PC-3 (cell line): ENCODE measurements around the gene NPSR1. TPM values are rescaled to one million over a fixed set of nuclear protein-coding genes. Genes with fewer than 3 reads are reported as not detected.

Experiments used
- ATAC-seq: fragments of 200-7000 bp; cut with Tn5 transposase; 2 replicates; pipeline ENCODE4 v1.9.1; 2020; ENCODE audit warnings: mild to moderate bottlenecking, moderate library complexity
- BruUV-seq: library from RNA; stranded (reverse); fragments of 400-500 nt; replicated peaks from 2 replicates; lab custom pipeline; 2021; lab: Mats Ljungman, UMichigan
- CTCF ChIA-PET: fragments of 300-600 bp; sonication (Branson Sonifier 250); formaldehyde crosslinking; loops from one replicate; lab custom pipeline; 2022; ENCODE audit warnings: antibody characterized with exemption; lab: Charles Lee
- POLR2A ChIA-PET: fragments of 300-600 bp; sonication (Branson Sonifier 250); formaldehyde crosslinking; loops from one replicate; lab custom pipeline; 2022; ENCODE audit warnings: antibody characterized with exemption; ENCODE audit not compliant: unreplicated experiment; lab: Charles Lee
- DNase-seq: peaks from one replicate; pipeline ENCODE4 v3.0.0-alpha.2; 2015
- H2AFZ ChIP-seq: fragments of 300-600 bp; sonication (generic); 2 replicates; pipeline ENCODE4 v1.6.0; 2016; ENCODE audit warnings: antibody characterized with exemption, low read length
- H3F3A ChIP-seq: fragments of 300-600 bp; sonication (generic); one replicate; pipeline ENCODE4 v1.6.0; 2017; ENCODE audit warnings: antibody characterized with exemption, low read length, control low read depth, mild to moderate bottlenecking; ENCODE audit not compliant: unreplicated experiment
- H3K27ac ChIP-seq: fragments of 300-600 bp; sonication (generic); 2 replicates; pipeline ENCODE4 v1.5.1; 2016; ENCODE audit warnings: mild to moderate bottlenecking, low read length
- H3K27me3 ChIP-seq: fragments of 300-600 bp; sonication (generic); 2 replicates; pipeline ENCODE4 v1.6.1; 2016; ENCODE audit warnings: low read length, mixed read lengths
- H3K36me3 ChIP-seq: fragments of 300-600 bp; sonication (generic); 2 replicates; pipeline ENCODE4 v1.6.1; 2016; ENCODE audit warnings: low read depth, mixed run types, low read length, mixed read lengths
- H3K4me1 ChIP-seq: fragments of 300-600 bp; sonication (generic); 2 replicates; pipeline ENCODE4 v1.5.1; 2016; ENCODE audit warnings: low read length; ENCODE audit not compliant: insufficient read depth
- H3K4me2 ChIP-seq: fragments of 300-600 bp; sonication (generic); 2 replicates; pipeline ENCODE4 v1.6.0; 2016; ENCODE audit warnings: low read length
- H3K4me3 ChIP-seq: fragments of 300-600 bp; sonication (generic); 2 replicates; pipeline ENCODE4 v1.5.1; 2016; ENCODE audit warnings: mild to moderate bottlenecking, low read length, mixed read lengths
- H3K79me2 ChIP-seq: fragments of 300-600 bp; sonication (generic); 2 replicates; pipeline ENCODE4 v1.6.1; 2017; ENCODE audit warnings: low read length, mixed read lengths
- H3K9ac ChIP-seq: fragments of 300-600 bp; sonication (generic); 2 replicates; pipeline ENCODE4 v1.6.0; 2016; ENCODE audit warnings: mild to moderate bottlenecking, low read length
- H3K9me2 ChIP-seq: fragments of 300-600 bp; sonication (generic); replicated peaks from 2 replicates; pipeline ENCODE4 v1.6.1; 2016; ENCODE audit warnings: mixed run types, low read length, mixed read lengths
- H3K9me3 ChIP-seq: fragments of 300-600 bp; sonication (generic); 2 replicates; pipeline ENCODE4 v1.6.1; 2016; ENCODE audit warnings: low read length, mixed read lengths
- H4K20me1 ChIP-seq: fragments of 300-600 bp; sonication (generic); 2 replicates; pipeline ENCODE4 v1.6.1; 2016; ENCODE audit warnings: low read length, mixed read lengths
- CTCF ChIP-seq: fragments of 300-600 bp; sonication (generic); conservative IDR thresholded peaks from 2 replicates; pipeline ENCODE4 v1.5.1; 2017; ENCODE audit warnings: antibody characterized with exemption, low read depth, mild to moderate bottlenecking, low read length
- EZH2 ChIP-seq: fragments of 300-600 bp; sonication (generic); IDR thresholded peaks from one replicate; pipeline ENCODE4 v1.6.1; 2017; ENCODE audit warnings: antibody characterized with exemption, mild to moderate bottlenecking, low read length; ENCODE audit not compliant: unreplicated experiment
- EZH2phosphoT487 ChIP-seq: fragments of 300-600 bp; sonication (generic); IDR thresholded peaks from 2 replicates; pipeline ENCODE4 v1.6.1; 2018; ENCODE audit warnings: mild to moderate bottlenecking, antibody characterized with exemption, low read length, borderline replicate concordance
- intact Hi-C: fragments of 100-400 bp; cut with micrococcal nuclease; formaldehyde crosslinking; loops from 2 replicates; pipeline ENCODE4 v1.9.0; 2023
- total RNA-seq: library from RNA; depleted of rRNA; stranded (reverse); fragments of >200 nt; gene quantifications from 2 replicates; pipeline ENCODE4 v1.2.3, GENCODE V29; 2014

Gene NPSR1
- total RNA-seq, 1 experiment from 2014 or later: not detected

GRCh38 chr7:34848670-34849069 is 190.7 kb downstream of the NPSR1 start:
- TF ChIP-seq CTCF: no peak
- no peak for TF ChIP-seq EZH2
- TF ChIP-seq EZH2phosphoT487: no peak

GRCh38 chr7:34849163-34849960 is 191.3 kb downstream of the NPSR1 start:
- Histone ChIP-seq H3F3A (no peaks in the 10 kb centered on the region), H4K20me1 (no peaks in the 10 kb centered on the region), H3K27me3 (no peaks in the 10 kb centered on the region), H3K4me1 (peaks cover 9% of the 10 kb centered on the region), H3K4me3 (no peak overlapping the region), H3K9me3 (no peaks in the 10 kb centered on the region), H3K9me2 (no peaks in the 10 kb centered on the region), H3K36me3 (no peaks in the 10 kb centered on the region), H3K9ac (no peak overlapping the region), H2AFZ (no peak overlapping the region), H3K4me2 (no peak overlapping the region), H3K27ac (no peak overlapping the region), H3K79me2 (no peaks in the 10 kb centered on the region)
- intact Hi-C loops: no loop called here
- ATAC-seq (no peak), DNase-seq (peak; percentile 32)
- CTCF ChIA-PET: no interaction called here
- TF ChIP-seq EZH2phosphoT487: no peak
- no peak for TF ChIP-seq EZH2
- TF ChIP-seq CTCF: no peak
- BruUV-seq: no TSS peak
- POLR2A ChIA-PET: no interaction called here

More at GRCh38 chr7:34848670-34849069, 190.7 kb downstream of the NPSR1 start:
- intact Hi-C loops: no loop called here
- no peaks in the 10 kb centered on the region for H3K9me3 ChIP-seq
- no peaks in the 10 kb centered on the region for H3K27me3 ChIP-seq
- DNase-seq (no peak), ATAC-seq (no peak)
- H3F3A ChIP-seq: no peaks in the 10 kb centered on the region
- no peaks in the 10 kb centered on the region for H3K9me2 ChIP-seq
- no peak overlapping the region for H2AFZ ChIP-seq
- POLR2A ChIA-PET: no interaction called here
- no peak overlapping the region for H3K27ac ChIP-seq
- H3K4me1 ChIP-seq: peaks cover 9% of the 10 kb centered on the region
- no peaks in the 10 kb centered on the region for H3K36me3 ChIP-seq
- H3K79me2 ChIP-seq: no peaks in the 10 kb centered on the region
- no peaks in the 10 kb centered on the region for H4K20me1 ChIP-seq
- no peak overlapping the region for H3K9ac ChIP-seq
- CTCF ChIA-PET: no interaction called here
- H3K4me3 ChIP-seq: no peak overlapping the region
- BruUV-seq: no TSS peak
- H3K4me2 ChIP-seq: no peak overlapping the region

GRCh38 chr7:34849986-34850385 is 192.0 kb downstream of the NPSR1 start:
- Histone ChIP-seq H3K27me3 (no peaks in the 10 kb centered on the region), H3K79me2 (no peaks in the 10 kb centered on the region), H2AFZ (no peak overlapping the region), H3K4me1 (peaks cover 9% of the 10 kb centered on the region), H3K36me3 (no peaks in the 10 kb centered on the region), H3K9me3 (no peaks in the 10 kb centered on the region), H3K27ac (no peak overlapping the region), H3K4me2 (no peak overlapping the region), H4K20me1 (no peaks in the 10 kb centered on the region), H3K9me2 (no peaks in the 10 kb centered on the region), H3K9ac (no peak overlapping the region), H3F3A (no peaks in the 10 kb centered on the region), H3K4me3 (no peak overlapping the region)
- ATAC-seq (no peak), DNase-seq (no peak)
- ChIA-PET CTCF (no interaction called here), POLR2A (no interaction called here)
- TF ChIP-seq CTCF: no peak
- intact Hi-C loops: no loop called here
- no TSS peak for BruUV-seq
